ENCODE measurements around the gene MGRN1. TPM values are rescaled to one million over a fixed set of nuclear protein-coding genes. Genes with fewer than 3 reads are reported as not detected.

Gene MGRN1
- total RNA-seq, 2 donors from 2014 or later, result 61.0 to 62.6 TPM

DNA sequence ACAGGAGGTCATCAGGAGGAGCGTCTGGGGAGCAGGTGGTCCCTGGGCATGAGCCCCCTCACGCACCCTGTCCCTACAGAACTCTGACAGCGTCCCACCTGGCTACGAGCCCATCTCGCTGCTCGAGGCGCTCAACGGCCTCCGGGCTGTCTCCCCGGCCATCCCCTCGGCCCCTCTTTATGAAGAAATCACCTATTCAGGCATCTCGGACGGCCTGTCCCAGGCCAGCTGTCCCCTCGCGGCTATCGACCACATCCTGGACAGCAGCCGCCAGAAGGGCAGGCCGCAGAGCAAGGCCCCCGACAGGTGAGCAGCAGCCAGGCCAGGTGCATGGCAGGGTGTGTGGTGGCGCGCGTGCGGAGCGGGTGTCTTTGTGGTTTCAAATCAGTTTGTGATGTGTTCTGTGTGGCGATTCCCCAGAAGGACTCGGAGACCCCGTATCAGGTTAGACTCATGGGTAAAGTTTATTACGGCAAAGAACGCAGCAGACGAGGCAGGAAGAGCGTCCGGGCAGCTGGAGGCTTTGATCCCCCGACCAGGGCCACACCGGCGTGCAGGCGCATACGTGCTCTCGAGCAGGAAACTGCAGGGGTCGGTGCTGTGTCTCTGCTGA, 57.0 kb downstream of the MGRN1 start:
- no peak for DNase-seq (ENCODE audit: low spot score)
- intact Hi-C loops (cut with DNase I), result no loop called here

DNA sequence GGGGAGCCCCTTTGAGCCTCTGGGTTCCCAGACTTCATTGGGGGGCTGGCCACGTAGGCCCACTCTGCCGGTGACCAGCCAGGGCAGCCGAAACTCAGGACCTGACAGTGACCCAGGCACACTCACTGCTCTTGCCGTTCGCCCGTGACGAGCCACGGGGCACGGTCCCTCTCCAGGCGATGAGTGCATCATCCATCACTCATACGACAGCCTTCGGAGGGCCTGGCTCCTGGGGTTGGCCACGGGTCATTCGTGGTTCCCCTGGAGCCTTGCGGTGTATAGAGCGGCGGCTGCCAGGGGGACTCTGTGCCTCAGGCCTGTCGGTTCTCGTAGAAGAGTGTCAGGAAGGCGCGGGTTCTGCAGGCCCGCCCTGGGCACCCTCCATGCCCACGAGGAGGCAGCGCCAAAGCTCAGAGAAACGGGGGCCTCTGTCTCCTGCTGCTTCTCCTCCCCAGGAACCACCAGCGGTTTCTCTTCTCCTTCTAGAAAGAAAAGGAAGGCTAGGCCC, 57.5 kb downstream of the MGRN1 start:
- no peak for DNase-seq (ENCODE audit: low spot score)
- intact Hi-C loops (cut with DNase I), result no loop called here

DNA sequence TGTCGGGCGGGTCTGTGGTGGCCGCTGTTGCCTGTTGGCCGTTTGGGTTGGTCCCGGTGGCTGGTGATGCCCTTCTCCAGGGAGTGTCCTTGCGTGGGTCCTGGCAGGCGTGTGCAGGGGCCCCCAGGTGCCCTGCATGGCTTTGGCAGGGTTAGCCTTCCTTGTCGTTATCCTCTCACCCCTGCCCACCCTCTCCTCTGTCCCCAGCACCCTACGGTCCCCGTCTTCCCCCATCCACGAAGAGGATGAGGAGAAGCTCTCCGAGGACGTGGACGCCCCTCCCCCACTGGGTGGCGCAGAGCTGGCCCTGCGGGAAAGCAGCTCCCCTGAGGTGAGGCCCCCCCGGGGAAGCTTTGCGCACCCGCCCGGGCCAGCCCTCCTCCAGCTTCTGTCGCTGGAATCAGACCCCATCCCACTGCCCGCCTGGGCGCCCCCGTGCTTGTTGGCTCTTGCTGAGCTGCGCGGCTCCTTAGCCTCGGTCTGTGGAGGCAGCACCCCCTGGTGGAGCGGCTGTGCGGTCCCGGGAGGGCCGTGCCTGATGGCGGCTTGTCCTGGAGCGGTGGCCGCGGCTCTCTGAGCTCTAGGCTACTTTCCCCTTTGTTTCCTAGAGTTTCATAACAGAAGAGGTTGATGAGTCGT, 58.1 kb downstream of the MGRN1 start:
- intact Hi-C loops (cut with DNase I), result no loop called here
- DNase-seq (ENCODE audit: low spot score), result peak; percentile 79

DNA sequence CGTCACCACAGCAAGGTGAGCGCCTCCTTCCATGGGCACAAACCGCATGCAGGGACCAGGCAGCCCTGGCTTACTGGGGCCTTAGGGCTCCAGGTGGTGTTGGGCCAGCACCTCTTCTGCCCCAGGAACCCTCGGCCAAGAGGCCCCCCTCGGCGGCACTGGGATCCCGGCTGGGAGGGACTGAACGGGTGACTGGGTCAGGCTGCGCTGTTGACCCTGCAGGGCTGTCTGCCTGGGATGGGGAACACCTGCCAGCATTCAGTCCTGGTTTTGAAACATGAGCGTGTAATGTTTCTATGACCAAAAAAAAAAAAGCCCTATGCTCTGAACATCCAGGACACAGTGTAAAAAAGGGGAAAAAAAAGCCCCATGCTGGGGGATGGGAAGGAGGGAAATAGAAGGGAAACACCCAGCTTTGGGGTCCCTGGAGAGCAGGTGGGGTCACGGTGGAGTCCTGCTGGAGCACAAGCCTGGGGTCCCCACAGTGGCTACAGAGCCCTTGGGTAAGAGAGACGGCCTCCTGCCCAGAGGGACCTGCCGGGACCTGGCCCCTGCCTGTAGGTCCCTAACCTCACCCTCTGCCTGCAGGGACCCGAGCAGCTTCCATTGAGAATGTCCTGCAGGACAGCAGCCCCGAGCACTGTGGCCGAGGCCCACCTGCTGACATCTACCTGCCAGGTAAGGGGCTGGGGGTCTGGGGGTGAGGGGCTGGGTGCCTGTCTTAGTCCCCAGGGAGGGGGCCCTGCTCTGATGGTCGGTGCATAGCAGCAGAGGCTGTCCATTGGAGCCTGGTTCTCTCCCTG, 58.8 kb downstream of the MGRN1 start:
- DNase-seq (ENCODE audit: low spot score), result peak; percentile 78
- intact Hi-C loops (cut with DNase I), result no loop called here

DNA sequence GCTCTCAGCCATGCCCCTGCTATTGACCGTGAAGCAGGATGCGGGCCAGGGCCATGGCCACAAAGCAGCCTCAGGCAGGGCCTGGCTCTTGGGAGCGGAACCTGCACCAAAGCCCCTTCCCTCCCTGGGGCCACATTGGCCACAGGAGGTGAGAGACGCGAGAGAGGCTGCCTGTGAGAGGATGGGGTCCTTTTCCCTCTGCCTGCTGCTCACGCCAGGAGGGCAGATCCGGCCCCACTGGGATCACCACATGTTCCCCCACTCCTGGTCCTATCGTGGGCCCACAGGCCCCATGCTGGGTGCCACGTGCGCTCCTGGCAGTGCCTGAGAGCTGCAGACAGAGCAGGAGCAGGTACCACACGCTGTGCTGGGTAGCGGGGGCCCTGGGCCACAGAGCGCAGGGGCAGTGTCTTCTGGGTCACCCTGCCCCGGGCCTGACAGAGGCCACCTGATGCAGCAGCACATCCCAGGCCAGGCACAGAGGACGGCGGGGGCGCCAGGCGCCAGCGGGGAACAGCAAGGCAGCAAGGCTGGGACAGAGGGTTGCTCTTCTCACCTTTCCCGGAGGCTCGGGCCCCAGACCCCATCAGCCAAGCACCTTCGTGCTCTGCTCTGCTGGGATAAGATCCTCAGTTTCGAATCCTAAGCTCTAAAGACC, 59.6 kb downstream of the MGRN1 start:
- intact Hi-C loops (cut with DNase I), result no loop called here
- DNase-seq (ENCODE audit: low spot score), result no peak

DNA sequence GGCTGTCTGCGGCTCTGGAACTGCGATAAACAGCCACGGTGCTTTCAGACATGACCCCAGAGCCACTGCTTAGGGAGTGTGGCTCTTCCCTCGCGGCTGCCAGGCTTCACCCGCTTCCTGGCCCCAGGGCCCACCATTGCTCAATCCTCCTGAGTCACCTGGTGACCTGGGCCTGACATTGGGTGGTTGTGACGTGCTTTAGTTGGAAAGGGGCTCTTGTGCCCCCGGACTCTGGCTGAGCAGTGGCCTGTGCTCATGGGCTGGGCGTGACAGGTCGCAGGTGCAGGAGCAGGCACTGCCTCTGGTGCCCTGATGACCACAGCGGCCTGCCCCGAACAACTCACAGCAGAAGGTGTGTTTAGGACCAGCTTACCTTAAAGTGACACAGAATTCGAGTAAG, 60.1 kb downstream of the MGRN1 start:
- DNase-seq (ENCODE audit: low spot score), result no peak
- intact Hi-C loops (cut with DNase I), result no loop called here

DNA sequence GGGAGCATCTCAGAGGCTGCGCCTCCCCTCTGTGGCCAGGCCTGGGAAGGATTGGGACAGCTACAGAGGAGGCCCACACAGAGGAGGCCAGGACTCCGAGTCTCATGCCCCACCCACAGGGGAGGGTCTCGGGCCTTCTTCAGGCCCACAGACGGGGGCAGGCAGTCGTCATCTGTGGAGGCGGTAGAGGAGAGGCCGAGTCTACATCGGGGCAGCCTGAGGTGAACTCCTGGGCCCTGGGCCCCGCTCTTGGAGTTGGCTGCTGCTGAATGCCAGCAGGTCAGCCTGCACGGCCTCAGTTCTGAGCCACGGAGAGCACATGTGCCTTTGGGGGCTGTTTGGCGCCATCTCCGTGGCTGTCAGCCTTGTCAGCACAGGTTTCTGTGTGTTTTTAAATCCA, 60.7 kb downstream of the MGRN1 start:
- DNase-seq (ENCODE audit: low spot score), result no peak
- intact Hi-C loops (cut with DNase I), result no loop called here

DNA sequence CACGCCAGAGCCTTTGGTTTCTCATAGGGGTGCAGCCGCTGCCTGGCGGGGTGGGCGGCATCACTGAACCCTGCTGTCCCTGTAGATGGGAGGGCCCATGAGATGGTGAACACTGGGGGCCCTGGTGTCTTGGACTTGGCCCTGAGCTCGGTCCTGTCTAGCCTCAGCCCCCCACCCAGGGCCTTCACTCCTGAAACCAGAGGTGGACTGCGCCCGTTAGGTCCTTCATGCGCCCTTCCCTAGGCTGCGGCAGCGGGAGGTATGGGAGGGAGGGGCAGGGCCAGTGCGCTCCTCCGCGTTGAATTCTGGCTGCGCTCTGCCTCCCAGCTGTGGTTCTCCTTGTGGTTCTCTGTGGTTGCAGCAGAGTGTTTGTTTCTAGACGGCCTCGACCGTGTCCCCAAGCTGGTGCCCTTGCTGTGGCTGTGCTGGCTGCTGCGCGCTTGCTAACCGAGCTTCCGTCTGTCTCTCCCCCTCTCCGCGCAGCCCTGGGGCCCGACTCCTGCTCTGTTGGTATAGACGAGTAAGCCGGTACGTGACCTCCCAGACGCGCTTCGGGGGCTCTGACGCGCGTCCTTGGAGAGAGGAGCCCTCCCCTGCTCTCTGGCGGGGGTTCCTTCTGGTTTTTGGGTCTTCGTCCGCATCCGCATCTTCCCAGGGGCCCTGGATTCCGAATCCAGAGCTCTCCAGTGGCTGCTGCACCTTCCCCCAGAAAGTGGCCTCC, 61.3 kb downstream of the MGRN1 start:
- no peak for DNase-seq (ENCODE audit: low spot score)
- intact Hi-C loops (cut with DNase I), result no loop called here

DNA sequence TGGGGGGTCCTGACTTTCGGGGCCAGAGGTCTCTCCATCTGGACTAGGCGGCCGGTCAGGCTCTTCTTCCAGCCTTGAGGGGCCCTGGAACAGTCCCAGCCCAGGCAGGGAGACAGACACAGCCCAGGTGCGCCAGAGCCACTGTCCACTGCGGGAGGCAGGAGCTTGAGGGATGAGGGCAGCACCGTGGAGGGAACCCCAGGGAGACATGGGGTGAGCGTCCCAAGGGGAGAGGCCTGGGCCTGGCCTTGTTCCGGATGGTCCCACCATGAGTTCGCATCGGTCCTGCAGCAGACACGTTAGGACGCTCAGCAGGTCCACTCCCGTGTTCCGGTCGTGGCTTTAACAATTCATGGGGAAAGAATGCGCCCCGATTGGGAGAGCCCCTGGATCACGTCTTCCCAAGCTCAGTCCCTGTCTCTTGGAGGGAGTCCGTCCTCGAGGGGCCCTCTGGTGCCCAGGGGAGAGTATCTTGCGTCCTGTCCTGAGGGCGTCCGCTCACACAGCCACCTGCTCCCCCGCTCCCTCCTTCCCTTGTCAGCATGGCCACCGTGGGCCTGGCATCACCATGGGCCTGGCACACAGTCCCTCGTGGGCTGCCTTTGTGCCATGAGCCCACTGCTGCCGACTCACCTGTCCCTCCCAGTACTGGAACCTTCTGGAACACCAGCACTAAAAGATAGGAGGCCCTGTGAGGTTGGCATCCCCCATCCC, 62.0 kb downstream of the MGRN1 start:
- intact Hi-C loops (cut with DNase I), result no loop called here
- no peak for DNase-seq (ENCODE audit: low spot score)

DNA sequence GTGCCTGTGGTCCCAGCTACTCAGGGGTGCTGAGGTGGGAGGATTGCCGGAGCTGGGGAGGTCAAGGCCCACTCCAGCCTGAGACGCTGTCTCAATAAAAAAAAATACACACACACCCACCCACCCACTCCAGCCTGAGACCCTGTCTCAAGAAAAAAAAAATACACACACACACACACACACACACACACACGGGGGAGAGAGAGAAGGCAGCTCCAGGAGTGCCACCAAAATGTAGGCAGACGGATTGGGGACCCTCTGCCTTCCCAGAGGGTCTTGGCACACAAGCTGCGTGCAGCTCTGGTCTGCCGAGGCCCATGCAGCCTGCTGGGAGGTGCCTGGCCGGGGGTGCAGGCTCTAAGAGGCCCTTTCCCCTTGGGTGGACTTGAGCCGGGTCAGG, 62.8 kb downstream of the MGRN1 start:
- intact Hi-C loops (cut with DNase I), result no loop called here
- DNase-seq (ENCODE audit: low spot score), result no peak

DNA sequence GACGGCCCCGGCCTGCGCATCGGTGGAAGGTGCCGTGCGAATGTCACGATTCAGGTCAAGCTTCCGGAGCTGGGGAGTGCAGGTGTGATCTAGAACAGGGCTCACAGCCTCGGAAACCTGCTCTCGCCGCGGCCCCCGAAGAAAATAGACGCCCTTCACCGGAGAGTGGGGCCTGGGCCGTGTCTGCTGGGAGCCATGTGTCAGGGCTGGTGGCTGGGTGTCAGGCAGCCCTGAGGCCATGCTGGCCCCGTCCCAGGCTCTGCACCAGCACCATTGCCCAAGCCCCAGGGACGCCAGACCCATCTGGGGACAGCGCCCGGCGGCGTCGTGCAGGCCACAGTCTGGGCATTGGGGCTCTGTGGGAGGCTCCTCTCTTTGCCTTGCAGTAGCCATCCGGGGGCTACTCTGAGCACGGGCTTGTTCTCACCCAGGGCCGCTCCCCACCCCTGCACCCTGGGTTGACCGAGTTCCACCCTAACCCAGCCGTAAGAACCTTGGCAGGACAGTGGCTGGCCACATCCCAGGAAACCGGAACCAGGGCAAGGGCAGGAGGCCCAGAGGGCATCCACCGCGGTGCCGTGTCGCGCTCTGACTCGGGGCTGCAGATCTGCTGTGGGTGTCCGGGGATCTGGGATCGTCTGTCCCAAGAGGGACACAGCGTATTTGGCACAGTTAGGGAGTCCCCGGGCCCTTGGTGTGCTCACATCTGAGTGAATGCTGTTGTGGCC, 63.5 kb downstream of the MGRN1 start:
- no peak for DNase-seq (ENCODE audit: low spot score)

DNA sequence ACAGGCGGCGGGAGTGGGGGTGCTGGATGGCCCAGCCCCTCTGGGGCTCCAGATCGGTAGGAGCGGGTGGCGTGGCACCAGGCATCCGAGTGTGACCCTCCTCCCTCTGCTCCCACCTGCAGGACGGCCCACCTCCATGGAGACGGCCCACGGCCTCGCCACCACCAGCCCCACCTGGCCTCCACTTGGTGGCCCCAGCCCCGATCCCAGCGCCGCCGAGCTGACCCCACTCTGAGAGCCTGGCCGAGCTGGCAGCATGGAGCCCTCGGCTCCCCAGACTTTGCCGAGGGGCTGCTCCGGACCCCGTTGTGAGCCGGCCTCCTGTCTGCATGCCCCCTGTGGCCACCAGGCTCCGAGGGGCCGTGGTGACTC, 64.0 kb downstream of the MGRN1 start:
- intact Hi-C loops (cut with DNase I), result no loop called here
- peak; percentile 79 for DNase-seq (ENCODE audit: low spot score)

More for the DNA sequence above, 63.5 kb downstream of the MGRN1 start:
- intact Hi-C loops (cut with DNase I), result no loop called here

DNA sequence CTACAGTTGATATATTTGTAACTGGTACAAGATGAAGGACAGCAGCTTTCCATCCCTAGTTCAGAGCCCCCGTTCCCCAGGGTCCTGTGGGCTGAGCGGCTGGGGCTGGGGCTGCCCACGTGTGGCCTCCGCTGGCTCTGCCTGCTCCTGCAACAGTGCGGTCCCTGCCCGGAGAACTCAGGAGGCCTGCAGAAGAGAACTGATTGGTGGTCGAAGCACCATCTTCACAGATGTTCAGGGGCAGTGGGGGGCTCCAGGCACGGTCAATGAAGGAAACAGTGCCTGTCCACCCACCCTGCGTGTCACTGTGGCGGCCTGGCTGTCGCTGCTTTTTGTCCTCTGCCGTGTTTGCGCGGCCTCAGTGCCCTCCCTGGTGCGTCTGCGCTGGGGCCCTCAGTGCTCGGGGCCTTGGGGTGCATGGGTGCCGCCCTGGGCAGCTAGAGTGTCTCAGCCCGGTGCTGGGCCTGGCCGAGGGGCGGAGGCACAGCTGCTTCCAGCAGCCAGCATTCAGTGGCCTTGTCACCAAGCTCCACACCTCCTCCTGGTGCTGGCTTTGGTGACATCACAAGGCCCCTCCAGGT, 64.6 kb downstream of the MGRN1 start:
- intact Hi-C loops (cut with DNase I), result no loop called here
- DNase-seq (ENCODE audit: low spot score), result no peak

DNA sequence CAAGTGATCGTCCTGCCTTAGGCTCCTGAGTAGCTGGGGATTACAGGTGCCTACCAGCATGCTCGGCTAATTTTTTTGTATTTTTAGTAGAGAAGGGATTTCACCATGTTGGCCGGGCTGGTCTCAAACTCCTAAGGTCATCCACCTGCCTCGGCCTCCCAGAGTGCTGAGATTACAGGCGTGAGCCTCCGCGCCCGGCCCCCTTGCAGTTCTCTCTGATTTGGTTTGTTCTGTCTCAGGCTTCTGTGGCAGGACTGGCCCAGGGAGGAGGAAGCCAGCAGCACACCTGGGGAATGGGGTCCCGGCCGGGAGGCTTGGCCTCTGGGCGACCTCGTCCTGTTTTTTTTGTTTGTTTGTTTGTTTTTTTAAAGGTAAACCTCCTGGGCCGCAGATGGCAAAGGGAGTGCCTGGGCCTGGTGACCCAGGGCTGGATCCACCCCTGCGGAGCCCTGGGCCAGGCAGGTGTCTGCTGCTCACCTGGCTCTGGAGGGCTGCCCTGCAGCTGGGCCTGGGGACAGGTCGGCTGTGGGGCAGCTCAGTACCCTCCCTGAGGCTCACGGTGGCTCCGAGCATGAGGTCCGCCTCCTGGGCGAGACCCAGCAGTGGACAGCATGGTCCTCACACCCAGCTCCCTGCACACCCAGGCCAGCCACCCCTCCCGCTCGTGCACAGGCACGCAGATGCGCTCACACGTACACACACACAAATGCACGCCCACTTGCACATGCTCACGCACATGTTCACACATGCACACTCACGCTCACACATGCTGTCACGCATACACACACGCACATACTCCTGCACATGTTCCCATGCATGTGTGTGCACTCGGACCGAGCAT, 65.5 kb downstream of the MGRN1 start:
- intact Hi-C loops (cut with DNase I), result no loop called here
- DNase-seq (ENCODE audit: low spot score), result no peak

DNA sequence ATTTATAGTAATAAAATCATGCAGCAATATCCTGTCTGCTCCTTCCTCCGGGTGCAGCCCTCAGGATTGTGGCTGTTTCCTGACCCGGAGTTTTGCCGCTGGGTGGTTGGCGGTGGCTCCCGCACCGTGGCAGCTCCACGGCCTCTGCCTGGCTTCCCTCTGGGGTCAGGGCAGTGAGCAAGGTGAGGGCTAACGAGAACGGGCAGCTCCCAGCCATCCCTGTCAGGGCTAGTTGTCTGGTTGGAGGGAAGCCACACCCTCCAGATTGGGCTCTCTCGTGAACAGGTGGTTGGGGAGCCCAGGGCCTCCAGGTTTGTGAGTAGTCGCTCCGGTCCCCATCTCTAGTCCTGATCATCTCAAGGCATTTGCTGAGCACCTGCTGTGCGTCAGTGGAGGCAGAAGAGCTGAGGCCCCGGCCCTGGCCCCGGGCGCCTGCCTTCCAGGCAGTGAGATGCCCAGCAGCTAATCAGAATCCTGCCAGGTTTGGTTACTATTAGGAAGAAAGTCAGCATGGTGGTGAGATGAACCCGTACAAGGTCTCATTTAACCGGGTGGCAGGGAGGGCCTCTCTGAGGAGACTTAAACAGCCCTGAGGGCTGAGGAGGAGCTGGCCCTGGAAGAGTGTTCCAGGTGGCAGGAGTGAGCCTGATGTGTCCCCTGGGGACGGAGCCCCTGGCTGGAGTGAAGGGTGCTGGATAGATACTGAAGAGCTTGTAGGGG, 66.5 kb downstream of the MGRN1 start:
- DNase-seq (ENCODE audit: low spot score), result no peak
- intact Hi-C loops (cut with DNase I), result no loop called here

DNA sequence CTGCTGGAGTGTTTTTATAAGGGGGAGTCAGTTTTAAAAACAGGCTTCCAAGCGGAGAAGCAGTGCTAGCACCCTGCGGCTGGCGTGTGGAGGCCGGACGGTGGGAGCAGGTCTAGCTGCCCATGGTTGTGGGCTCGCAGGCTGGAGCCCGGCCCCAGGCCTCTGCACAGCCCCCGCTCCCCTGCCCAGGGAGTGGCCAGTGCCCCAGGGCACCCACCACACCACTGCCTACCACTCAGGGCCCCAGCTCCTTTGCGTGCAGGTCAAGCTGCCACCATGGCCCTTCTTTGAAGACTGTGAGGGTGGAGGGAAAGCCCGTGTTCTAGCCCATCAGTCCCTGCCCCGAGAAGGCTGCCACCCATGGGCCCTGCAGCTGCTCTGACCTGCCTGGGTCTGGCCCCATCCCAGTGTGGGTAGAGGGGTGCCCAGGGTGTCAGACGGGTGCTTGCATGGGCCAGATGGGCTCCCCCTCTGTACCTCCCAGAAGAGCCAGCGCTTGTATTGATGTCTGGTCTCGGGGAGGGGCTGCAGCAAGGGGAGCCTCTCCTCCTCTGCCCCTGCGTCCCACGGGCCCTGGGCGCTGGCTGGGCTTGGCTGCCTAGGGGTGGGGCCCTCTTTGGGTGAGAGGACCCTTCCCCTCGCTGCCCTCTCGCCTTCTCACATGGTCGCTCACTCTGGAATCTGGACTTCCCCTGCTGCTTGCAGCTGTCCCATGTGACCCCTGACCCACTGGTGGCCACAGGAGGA, 67.2 kb downstream of the MGRN1 start:
- peak; percentile 81 for DNase-seq (ENCODE audit: low spot score)
- intact Hi-C loops (cut with DNase I), result no loop called here
